Stimulated activated CD8-positive, alpha-beta memory T cell treated with anti-CD3 and anti-CD28 coated beads, Interleukin-12 subunit alpha, Interleukin-12 subunit beta, amount 100 ng/mL, for 1 hour (primary cell): Measurements from ENCODE around the gene TCOF1.

Experiments
- DNase-seq: peaks from one replicate; pipeline ENCODE4 v3.0.0-alpha.2; 2020; ENCODE audit warnings: low read depth

Gene TCOF1

GRCh38 chr5:150357326-150358260, at the start of gene TCOF1:
Gene TCOF1 (plus strand): TSS chr5:150357697. CDS start chr5:150357747, 50 bp downstream.
- peak; percentile 95 for DNase-seq

DNA sequence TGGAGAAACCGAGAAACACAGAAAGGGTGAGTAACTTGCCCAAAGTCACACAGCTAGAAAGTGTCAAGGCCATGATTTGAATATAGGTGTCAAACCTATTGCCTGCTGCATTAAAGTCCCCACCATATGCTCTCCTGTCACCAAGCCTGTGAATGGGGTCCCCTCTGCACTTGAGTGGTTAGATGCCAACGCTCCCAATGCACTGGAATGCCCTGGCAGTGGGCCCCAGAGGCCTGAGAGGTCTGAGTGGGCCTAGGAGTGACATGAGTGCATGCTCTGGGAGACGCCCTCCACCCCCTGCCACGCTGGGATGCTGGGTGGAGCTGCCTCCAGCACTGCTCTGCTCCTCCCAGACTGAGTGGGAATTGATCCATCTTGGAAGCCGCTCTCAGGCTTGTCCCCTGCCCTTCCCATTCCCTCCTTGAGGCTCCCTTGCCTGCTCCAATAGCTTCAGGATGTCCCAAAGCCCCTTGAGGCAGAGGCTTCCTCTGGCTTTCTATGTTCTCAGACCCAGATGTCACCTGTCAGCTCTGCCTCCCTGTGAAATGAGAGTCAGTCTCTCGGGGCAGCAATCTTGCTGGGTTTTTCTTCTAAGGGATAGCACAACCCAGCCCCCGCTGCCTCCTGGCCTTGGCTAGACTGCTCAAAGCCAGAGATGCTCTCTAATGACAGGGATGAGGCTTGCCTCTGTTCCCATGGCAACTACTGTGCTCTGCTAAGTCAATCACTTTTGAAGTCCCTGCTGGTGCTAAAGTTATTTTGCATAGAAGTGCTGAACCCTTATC, 48.2 kb upstream of the TCOF1 start:
- no peak for DNase-seq

DNA sequence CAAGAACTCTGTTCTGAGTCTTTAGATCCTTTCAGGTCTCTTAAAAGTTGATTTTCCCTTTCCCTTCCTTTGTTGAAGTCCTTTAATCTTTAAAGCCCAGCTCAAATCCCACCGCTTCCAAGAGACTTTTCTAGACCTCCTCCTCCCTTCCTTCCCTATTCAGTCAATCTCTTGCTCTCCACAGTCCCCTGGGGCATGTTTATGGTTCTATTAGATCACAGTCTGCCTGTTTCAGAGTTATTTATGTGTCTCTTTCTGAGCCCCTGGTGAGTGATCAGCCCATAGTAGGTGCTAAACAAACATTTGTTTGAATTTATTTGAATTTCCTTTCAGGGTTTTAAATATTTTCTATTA, 47.6 kb upstream of the TCOF1 start:
- no peak for DNase-seq

DNA sequence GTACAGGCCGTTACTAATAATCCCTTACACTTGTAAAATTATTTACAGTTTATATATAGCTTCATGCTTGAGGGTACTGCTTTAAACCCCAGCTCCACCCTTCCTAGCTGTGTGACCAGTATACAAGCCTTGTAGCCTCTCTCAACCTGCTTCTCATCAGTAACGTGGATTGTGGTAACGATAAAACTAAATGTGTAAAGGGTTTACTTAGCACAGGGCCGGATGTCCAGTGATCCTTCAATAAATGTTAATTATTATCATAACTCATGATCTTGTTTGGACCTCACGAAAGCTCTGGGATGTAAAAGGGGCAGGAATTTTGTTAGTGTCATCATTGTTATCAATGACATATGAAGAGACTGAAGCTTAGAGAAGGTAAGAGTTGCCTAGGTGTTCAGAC, 47.3 kb upstream of the TCOF1 start:
- DNase-seq, result no peak

- no peak for DNase-seq
Measured at GRCh38 chr5:150311015-150311692, 46.3 kb upstream of the TCOF1 start.

DNA sequence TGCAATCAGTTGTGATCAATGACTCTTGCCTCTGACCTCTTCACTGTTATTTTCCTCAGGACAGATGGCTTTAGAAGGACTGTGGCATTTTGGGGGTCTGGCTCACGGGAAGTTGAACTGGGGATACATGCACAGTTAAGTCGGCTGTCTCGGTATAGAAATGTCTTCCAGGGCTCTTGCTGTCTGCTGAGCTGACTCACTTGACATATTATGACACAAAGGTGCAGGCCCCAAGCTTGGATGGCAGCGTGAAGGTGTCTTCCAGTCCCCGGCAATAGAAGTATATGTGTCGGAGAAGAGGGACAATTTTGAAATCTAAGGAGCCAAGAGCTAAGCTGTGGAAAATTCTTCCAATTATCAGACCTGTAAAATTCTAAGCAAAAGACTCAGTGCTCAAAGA, 45.0 kb upstream of the TCOF1 start:
- no peak for DNase-seq

GRCh38 chr5:150313501-150313900, 44.0 kb upstream of the TCOF1 start:
- DNase-seq, result no peak

GRCh38 chr5:150313921-150314716, 43.4 kb upstream of the TCOF1 start:
- DNase-seq, result no peak

- no peak for DNase-seq
Measured at GRCh38 chr5:150315245-150315644, 42.3 kb upstream of the TCOF1 start.

DNA sequence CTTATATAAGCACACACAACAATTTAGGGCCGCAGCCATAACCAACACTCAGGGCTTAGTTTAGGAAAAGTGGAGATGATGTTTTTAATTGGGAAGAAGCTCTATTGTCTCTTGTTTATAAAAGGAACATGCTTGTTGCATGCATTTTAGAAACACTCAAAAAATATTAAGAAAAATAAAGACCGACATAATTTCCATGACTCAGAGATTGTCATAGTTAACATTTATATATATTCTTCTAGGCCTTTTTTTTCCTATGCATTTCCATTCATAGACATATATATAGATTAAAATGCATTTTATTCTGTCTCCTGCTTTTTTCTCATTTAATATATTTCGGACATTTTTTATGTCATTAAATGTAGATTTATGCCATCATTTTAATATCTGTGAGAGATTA, 41.2 kb upstream of the TCOF1 start:
- DNase-seq, result no peak

DNA sequence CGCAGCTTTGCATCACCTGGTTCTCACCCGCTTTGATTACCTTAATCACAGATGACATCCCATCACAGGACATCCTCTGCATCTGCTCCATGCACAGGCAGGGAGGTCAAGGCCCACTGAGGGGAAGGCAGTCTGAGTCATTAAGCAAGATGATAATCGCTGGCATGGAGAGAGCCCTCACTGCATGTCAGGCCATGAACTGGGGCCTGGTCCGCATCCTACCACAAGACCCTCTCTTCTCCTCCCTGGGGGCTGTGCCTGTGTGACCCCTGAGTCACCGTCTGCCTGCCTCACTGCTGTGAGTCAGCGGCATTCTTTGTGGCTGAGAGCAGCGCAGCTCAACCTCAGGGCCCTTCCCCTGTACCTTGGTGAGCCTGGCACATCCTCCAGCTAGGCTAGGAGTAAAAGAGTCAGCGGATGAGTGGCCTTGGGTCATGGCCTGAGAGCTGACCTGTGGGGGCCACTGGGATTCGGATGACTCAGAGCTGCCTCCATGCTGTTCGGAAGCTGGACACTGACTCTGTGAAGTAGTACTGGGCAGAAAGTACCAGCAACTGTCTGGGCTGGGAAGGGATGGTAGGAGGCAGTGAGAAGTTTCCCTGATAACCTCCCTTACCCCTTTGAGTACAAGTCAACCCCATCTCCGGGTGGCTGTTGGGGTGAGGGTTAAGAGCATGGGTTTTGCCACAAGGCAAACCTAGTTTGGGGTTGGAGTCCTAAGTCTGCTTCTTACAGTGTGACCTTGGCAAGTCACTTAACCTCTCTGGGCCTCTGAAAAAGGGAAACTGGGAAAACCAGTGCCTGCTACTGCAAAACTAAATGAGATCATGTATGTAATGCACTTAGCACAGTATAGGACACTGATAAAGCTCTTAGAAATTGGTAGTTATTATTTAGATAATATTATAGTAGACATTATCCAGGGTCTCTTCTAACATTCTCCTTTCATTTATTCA, 40.2 kb upstream of the TCOF1 start:
- no peak for DNase-seq

GRCh38 chr5:150318613-150319483, 38.6 kb upstream of the TCOF1 start:
- no peak for DNase-seq

GRCh38 chr5:150319484-150319790, 38.1 kb upstream of the TCOF1 start:
- DNase-seq, result no peak

GRCh38 chr5:150320044-150320613, 37.4 kb upstream of the TCOF1 start:
- DNase-seq, result no peak

DNA sequence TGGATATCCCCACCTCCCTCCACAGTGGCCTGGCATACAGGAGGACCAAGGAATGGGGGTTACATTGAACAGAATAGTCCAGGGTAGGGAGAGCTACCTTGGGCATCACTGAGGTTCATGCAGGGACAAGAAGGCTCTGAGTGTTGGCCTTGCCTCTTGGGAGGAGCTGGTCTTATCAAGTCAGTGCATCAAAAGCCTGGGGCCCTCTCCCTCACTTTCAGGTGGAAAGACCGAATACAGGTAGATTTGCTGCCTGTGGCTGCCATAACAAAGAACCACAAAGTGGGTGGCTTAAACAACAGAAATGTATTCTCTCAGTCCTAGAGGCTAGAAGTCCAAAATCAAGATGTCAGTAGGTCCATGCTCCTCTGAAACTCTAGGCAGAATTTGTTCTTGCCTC, 36.3 kb upstream of the TCOF1 start:
- DNase-seq, result no peak

GRCh38 chr5:150321784-150322183, 35.7 kb upstream of the TCOF1 start:
- DNase-seq, result no peak

- no peak for DNase-seq
Measured at GRCh38 chr5:150322202-150322601, 35.3 kb upstream of the TCOF1 start.

DNA sequence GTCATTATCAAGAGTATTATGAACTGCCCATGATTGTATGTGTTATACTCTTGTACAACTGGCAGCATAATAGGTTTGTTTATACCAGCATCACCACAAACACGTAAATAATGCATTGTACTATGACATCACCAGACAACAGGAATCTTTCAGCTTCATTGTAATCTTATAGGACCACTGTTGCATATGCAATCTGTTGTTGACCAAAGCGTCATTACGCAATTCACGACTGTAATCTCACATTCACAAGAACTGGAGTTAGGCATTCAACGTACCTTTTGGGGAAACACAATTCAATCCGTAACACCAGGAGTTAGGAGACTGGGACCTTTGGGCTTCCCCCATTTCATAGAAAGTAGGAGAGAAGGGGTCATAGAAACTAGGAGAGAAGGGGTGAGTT, 34.4 kb upstream of the TCOF1 start:
- DNase-seq, result no peak

DNA sequence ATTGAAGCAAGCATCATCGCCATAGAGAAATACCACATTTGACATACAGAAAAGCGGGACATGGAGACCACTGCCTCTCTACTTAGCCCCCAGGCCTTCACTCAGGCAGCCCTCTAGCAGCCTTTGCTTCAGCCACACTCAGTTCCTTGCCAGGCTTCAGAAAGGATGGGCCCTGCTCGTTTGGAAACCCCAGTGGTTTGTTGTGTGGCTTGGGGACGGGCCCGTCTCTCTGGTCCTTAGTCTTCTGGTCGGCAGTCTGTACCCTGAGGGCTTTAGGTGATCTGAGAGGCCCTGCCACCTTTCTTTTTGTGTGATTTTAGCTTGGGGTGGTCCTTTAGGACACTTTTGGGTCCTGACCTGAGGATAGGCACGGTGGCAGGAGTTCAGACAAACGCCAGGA, 33.7 kb upstream of the TCOF1 start:
- no peak for DNase-seq

DNA sequence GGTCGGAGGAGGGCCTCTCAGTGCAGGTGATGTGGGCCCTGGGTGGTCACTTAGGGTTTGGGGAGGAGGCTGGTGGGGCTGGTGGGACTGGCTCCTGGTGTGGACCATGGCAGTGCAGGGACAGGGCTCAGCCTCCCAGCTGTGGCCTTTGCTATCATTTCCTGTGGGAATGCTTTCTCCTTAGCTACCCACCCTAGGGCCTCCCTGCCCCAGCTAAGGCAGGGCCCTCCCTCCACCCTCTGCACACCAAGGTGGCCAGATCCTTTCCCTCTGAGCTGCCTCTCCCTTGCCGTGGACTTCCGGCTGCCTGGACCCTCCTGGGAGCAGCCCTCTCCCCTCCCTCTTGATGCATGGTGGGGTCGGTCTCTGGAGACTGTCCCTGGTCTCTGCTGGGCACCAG, 32.1 kb upstream of the TCOF1 start:
- no peak for DNase-seq
